HepG2 (cell line): Measurements from ENCODE around the gene SKIC2. TPM values are rescaled to one million over a fixed set of nuclear protein-coding genes. Genes with fewer than 3 reads are reported as not detected.

ENCODE experiments used
- ATF2 ChIP-seq: sonication (generic); formaldehyde crosslinking; IDR thresholded peaks from 2 replicates; pipeline ENCODE4 v1.4.0; 2020; ENCODE audit warnings: missing genetic modification reagents
- DNMT3B ChIP-seq: conservative IDR thresholded peaks from 2 replicates; pipeline ENCODE4 v1.6.1; 2016; ENCODE audit warnings: missing biosample characterization, control low read depth
- ELK4 ChIP-seq: sonication (generic); formaldehyde crosslinking; IDR thresholded peaks from 2 replicates; pipeline ENCODE4 v1.9.0; 2021; ENCODE audit warnings: missing genetic modification reagents, borderline replicate concordance
- FOXO4 ChIP-seq: sonication (generic); formaldehyde crosslinking; conservative IDR thresholded peaks from 2 replicates; pipeline ENCODE4 v1.8.1; 2023; ENCODE audit warnings: missing genetic modification reagents
- MEIS1 ChIP-seq: sonication (generic); formaldehyde crosslinking; IDR thresholded peaks from 2 replicates; pipeline ENCODE4 v1.9.0; 2021; ENCODE audit warnings: mild to moderate bottlenecking, missing genetic modification reagents, moderate library complexity, borderline replicate concordance
- RNF2 ChIP-seq: fragments of 450-650 bp; conservative IDR thresholded peaks from 2 replicates; pipeline ENCODE4 v1.6.1; 2016; ENCODE audit warnings: low read depth
- SMYD3 ChIP-seq: sonication (generic); formaldehyde crosslinking; IDR thresholded peaks from 2 replicates; pipeline ENCODE4 v1.8.1; 2023; ENCODE audit warnings: mild to moderate bottlenecking, missing genetic modification reagents
- SRY ChIP-seq: sonication (generic); formaldehyde crosslinking; IDR thresholded peaks from 2 replicates; pipeline ENCODE4 v1.8.0; 2022; ENCODE audit warnings: mild to moderate bottlenecking, missing genetic modification reagents
- SYNCRIP ChIP-seq: fragments of 200-400 bp; formaldehyde crosslinking; IDR thresholded peaks from 2 replicates; pipeline ENCODE4 v1.6.1; 2018; ENCODE audit warnings: mild to moderate bottlenecking, low read depth, low read length; ENCODE audit not compliant: insufficient read depth
- ZEB1 ChIP-seq: IDR thresholded peaks from 2 replicates; pipeline ENCODE4 v1.6.1; 2012; ENCODE audit warnings: mild to moderate bottlenecking, low read depth, inconsistent platforms; ENCODE audit not compliant: insufficient replicate concordance
- ZFX ChIP-seq: sonication (generic); formaldehyde crosslinking; IDR thresholded peaks from 2 replicates; pipeline ENCODE4 v1.4.0; 2020; ENCODE audit warnings: mild to moderate bottlenecking, low read depth, missing genetic modification reagents, moderate library complexity
- ZNF275 ChIP-seq: sonication (generic); formaldehyde crosslinking; IDR thresholded peaks from 2 replicates; pipeline ENCODE4 v1.8.0; 2022; ENCODE audit warnings: missing genetic modification reagents, mild to moderate bottlenecking, inconsistent platforms, borderline replicate concordance
- ZNF501 ChIP-seq: sonication (generic); formaldehyde crosslinking; IDR thresholded peaks from 2 replicates; pipeline ENCODE4 v1.5.1; 2020; ENCODE audit warnings: mild to moderate bottlenecking, moderate library complexity, missing genetic modification reagents
- ZNF580 ChIP-seq: IDR thresholded peaks from 2 replicates; pipeline ENCODE4 v1.6.1; 2016; ENCODE audit warnings: low read depth, borderline replicate concordance
- ZNF740 ChIP-seq: sonication (generic); formaldehyde crosslinking; IDR thresholded peaks from 2 replicates; pipeline ENCODE4 v1.4.0; 2020; ENCODE audit warnings: missing genetic modification reagents
- ZNF792 ChIP-seq: IDR thresholded peaks from 2 replicates; pipeline ENCODE4 v1.6.1; 2016
- ZNF850 ChIP-seq: sonication (generic); formaldehyde crosslinking; conservative IDR thresholded peaks from 2 replicates; pipeline ENCODE4 v1.9.0; 2021; ENCODE audit warnings: mild to moderate bottlenecking, missing genetic modification reagents
- polyA plus RNA-seq, 8 experiments: library from polyadenylated mRNA; depleted of rRNA in 3 of 8; stranded (reverse) in 7 of 8; unstranded in 1 of 8; fragments of >200 nt; fragmentation: Illumina TruSeq in 4 of 8; extraction: Trizol in 4 of 8; gene quantifications; 2 replicates each; pipeline versions ENCODE4 v1.2.1 to v1.2.3, GENCODE V29; 2011 to 2016; ENCODE audit warnings: low read depth in 4 of 8, missing spikeins in 1 of 8, mixed read lengths in 1 of 8; ENCODE audit not compliant: insufficient read depth in 1 of 8
- total RNA-seq, 5 experiments: library from RNA; depleted of rRNA; stranded (reverse); fragments of >200 nt; fragmentation: Illumina TruSeq; extraction: Trizol; gene quantifications; 2 replicates each; pipeline ENCODE4 v1.2.3, GENCODE V29; 2016; ENCODE audit warnings: low read depth in 1 of 5
- TF ChIP-seq, protein P1 (sequence below): sonication (generic); formaldehyde crosslinking; IDR thresholded peaks from 2 replicates; pipeline ENCODE4 v1.5.1; 2020; ENCODE audit warnings: mild to moderate bottlenecking, moderate library complexity, missing genetic modification reagents
- TF ChIP-seq, protein P2 (sequence below): sonication (generic); formaldehyde crosslinking; IDR thresholded peaks from 2 replicates; pipeline ENCODE4 v1.5.0; 2020; ENCODE audit warnings: missing genetic modification reagents
- TF ChIP-seq, protein P3 (sequence below): sonication (generic); formaldehyde crosslinking; IDR thresholded peaks from 2 replicates; pipeline ENCODE4 v1.8.1; 2023; ENCODE audit warnings: mild to moderate bottlenecking, missing genetic modification reagents, borderline replicate concordance

Gene SKIC2
- total and polyA plus RNA-seq, 2 of the 13 experiments (the other 11 are each of a cell fraction or from before 2014, with no cell fraction given): 67.1 to 68.4 TPM

- TF ChIP-seq ZFX: no peak
- TF ChIP-seq, protein P1, sequence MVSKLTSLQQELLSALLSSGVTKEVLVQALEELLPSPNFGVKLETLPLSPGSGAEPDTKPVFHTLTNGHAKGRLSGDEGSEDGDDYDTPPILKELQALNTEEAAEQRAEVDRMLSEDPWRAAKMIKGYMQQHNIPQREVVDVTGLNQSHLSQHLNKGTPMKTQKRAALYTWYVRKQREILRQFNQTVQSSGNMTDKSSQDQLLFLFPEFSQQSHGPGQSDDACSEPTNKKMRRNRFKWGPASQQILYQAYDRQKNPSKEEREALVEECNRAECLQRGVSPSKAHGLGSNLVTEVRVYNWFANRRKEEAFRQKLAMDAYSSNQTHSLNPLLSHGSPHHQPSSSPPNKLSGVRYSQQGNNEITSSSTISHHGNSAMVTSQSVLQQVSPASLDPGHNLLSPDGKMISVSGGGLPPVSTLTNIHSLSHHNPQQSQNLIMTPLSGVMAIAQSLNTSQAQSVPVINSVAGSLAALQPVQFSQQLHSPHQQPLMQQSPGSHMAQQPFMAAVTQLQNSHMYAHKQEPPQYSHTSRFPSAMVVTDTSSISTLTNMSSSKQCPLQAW (CRISPR knock-in tag): no peak
- TF ChIP-seq ATF2 (CRISPR knock-in tag): no peak
- TF ChIP-seq ZNF275: no peak
- TF ChIP-seq SMYD3 (CRISPR knock-in tag): no peak
- no peak for TF ChIP-seq ZNF792
- TF ChIP-seq ZEB1: no peak
- TF ChIP-seq SYNCRIP: no peak
- TF ChIP-seq ELK4 (CRISPR knock-in tag): no peak
- no peak for TF ChIP-seq ZNF580 (CRISPR knock-in tag)
- no peak for TF ChIP-seq ZNF850 (CRISPR knock-in tag)
- no peak for TF ChIP-seq MEIS1 (CRISPR knock-in tag)
- TF ChIP-seq, protein P2, sequence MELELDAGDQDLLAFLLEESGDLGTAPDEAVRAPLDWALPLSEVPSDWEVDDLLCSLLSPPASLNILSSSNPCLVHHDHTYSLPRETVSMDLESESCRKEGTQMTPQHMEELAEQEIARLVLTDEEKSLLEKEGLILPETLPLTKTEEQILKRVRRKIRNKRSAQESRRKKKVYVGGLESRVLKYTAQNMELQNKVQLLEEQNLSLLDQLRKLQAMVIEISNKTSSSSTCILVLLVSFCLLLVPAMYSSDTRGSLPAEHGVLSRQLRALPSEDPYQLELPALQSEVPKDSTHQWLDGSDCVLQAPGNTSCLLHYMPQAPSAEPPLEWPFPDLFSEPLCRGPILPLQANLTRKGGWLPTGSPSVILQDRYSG (CRISPR knock-in tag): no peak
- no peak for TF ChIP-seq ZNF501 (CRISPR knock-in tag)
- no peak for TF ChIP-seq ZNF740 (CRISPR knock-in tag)
- TF ChIP-seq DNMT3B (CRISPR knock-in tag): no peak; the same call in 1 of the 2 replicates
- no peak for TF ChIP-seq RNF2
- TF ChIP-seq FOXO4 (CRISPR knock-in tag): no peak
- no peak for TF ChIP-seq SRY (CRISPR knock-in tag)
- TF ChIP-seq, protein P3, sequence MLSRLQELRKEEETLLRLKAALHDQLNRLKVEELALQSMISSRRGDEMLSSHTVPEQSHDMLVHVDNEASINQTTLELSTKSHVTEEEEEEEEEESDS: no peak
These were observed 12.5 kb downstream of the SKIC2 start (continued) for GRCh38 chr6:31971279-31971992.
